GM10847 (cell line): ENCODE measurements around the gene TLE3.

Experiments used
- POLR2A ChIP-seq: IDR thresholded peaks from 2 replicates; pipeline ENCODE4 v1.6.1; 2011; ENCODE audit not compliant: insufficient read length; ENCODE audit errors: extremely low read depth

TLE3 gene

DNA sequence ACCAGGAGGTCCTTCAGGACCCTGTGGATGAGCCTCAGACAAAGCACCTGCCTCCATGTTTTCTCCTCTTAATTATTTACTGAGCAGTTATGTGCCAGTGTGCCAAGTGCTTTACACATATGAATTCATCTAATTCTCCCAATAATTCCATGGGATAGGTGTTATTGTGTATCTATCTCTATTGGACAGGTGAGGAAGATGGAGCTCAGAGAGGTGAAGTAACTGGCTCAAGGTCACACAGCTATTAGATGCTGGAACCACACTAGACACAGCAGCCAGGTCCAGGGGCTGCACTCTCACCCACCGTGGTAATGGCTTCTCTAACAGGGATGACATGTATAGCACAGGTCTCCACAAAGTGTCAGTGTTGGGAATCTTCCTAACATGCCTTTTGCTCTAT lies 70.2 kb downstream of the TLE3 start:
- no peak for TF ChIP-seq POLR2A

DNA sequence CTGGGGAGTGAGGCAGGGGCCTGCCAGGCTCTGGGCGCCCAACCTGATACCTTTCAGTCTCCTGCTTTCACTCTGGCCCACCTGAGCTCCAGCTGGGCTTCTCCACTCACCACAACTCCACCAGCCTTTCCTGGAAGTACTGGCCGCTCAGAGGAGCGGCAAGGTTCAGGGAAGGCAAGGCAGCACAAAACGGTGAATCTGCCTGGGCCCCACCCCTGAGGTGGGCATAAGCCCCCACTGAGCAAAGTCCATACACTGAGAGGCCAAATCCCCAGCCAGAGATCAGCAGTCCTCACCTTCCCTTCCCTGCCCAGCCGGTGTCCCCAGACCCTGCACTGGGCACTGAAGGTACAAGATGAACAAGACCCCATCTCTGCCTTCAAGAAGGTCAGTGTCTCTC lies 70.7 kb downstream of the TLE3 start:
- TF ChIP-seq POLR2A: no peak

DNA sequence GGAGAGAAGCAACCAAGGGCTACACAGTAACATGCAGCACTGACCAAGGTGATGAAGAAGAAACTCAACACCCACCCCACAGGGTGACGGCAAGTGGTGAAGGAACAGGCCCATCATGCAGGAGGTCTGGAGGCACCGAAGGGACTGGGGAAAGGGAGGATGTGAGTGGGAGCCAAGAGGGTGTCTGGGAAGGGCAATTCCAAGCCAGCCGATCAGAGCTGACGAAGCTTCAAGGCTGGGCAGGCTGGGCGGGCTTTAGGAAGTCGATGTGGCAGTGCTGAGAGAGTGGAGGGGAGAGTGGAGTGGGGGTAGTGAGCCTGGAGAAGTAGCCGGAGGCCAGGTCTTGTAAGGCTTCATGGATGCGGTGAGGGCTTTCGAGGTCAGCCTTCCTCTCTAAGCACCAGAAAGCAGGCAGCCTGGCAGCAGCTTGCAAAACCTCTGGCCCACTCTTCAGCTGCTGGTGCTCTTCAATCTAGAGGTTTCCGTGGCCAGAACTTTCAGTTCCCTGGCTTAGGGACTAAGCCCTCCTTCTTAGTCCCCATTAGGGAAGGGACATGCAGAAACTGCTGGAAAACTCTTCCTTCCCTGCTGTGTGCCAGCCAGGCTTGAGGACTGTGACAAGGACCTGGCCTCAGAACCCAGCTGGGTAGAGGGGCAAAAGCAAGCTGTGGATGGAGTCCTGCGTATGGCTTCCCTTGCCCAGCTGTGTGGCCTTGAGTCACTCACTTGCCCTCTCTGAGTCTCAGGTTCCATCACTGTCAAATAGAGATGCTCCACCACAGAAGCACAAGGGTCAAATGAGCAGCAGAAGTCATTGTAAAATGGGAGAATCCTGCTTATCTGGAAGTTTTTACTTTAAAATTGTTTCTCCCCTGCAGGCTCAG lies 72.1 kb downstream of the TLE3 start:
- no peak for TF ChIP-seq POLR2A

DNA sequence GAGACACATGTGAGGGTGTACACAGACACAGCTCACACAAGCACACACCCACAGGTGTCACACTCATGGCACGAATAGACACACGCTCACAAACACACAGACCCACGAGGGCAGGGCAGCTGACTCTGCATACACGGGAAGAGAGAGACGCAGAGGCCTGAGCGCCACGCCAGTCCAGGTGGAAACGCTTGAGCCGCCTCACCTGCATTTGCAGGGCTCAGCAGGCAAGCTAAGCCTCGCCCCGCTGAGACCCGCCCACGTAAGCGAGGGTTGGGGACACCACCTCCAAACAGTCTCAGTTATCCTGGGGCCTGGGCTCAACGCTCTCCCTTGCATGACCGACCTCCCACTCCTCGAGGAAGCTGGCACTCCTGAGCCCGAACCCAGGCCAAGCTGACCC lies 73.2 kb downstream of the TLE3 start:
- TF ChIP-seq POLR2A: no peak

DNA sequence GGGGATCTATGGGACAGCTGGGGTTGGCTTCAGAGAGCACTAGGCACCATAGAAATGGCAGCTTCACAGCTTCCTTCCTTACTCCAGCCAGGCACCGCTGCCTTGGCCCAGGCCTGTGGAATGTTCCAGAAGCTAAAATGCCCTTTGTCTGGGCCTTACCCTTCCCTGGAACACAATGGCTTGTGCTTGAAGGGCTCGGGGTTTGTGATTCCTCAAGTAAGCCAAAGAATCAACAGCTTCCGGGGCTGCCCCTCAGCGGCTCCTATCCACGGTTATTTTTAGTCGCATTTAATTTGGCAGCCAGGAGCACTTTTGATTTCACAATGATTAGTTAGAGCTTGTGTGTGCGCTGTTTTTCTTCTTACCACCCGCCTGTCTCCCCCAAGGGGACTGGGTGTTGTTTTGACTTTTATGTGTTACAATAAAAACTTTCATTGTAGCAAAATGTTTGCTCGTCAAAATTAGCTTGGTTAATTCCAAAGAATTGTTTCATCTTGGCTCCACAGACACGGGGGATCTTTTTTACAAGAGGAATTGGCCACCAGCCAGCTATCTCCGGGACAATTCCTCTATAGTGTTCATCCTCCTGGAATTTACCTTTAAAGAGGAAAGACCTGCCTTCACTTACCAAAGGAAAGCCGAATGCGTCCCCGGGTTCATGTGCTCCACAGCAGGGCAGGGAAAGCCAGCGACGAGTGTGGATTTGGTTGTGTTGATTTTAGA lies 73.8 kb downstream of the TLE3 start:
- TF ChIP-seq POLR2A: no peak

DNA sequence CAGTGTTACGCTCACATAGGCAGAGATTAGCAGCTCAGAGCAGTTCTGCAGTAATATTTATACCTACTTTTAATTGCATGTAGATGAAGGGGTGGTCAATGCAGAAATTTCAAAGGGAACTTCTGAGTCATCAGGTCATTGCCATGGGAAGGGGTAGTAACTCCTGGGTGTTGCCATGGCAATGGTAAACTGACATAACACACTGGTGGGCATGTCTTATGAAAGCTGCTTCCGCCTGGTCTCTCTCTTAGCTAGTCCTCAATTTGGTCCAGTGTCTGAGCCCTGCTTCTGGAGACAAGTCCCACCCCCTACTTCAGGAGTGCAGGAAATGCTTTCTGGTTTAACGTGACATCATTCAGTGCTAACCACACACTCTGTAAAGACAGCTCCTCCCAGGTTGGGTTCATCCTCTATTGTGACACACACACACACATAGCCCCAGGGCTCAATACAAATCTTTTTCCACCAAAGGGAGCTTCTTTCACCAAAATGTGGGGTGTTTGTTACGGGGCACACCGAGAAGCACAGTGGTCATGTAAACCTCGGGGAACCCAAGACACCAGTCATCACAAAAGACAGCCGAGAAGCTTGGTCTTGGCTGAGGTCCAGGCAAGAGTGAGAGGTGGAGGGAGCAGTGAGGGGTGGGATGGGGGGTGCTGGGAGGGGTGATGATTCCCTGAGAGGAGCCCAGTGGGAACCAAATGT lies 74.5 kb downstream of the TLE3 start:
- no peak for TF ChIP-seq POLR2A

DNA sequence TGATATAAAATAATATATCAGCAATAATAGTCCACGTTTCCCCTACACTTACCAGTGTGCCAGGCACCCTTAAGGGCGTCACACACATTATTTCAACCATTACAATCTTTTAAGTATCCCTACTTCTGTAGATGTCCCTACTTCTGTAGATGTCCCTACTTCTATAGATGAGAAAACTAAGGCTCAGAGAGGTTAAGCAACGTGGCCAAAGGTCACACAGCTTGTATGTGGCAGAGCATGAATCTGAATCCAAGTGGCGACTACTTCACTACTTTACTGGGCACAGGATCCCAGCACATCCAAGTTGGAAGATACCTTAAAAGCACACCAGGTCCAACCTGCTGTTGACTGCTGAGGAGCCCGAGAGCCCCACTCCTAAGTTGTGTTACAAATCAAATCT lies 77.5 kb downstream of the TLE3 start:
- no peak for TF ChIP-seq POLR2A

DNA sequence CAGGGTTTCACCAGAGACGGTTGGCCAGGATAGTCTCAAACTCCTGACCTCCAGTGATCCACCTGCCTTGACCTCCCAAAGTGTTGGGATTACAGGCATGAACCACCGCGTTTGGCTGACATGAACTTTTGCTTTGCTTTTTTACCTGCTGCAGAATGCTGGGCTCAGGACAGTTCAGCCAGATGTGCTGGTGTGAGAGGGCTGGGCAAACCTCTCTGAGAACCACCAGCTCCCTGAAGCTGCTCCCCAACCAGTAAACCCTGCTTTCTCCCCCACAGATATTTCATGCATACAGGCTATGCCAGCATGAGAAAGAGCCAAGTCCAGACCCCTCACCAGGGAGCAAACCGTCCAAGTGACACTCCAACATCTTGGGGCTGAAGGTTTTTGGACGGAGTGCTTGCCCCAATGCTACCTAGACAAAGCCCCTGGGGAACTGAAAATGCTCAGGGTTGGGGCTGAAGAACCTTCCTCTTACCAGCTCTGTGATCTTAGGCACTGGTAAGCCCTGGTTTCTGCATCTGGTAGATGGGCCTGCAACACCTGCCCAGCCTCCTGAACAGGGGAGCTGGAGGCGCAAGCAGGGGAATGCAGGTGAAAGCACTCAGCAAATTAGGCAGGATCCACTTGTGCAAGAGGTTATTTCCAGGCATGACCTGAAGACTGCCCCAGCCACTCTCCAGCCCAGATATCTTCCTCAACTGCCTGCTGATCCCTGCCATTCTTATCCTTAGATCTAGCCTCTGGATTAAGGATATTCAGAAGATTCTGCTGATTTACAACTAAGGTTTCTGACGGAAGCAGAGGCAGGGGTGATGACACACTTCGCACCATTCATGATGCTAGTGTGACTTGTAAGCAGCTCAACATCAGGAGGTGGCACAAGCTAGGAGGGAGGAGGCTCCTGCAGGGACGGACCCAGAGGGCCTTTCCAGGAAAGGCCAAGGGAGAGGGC lies 78.8 kb downstream of the TLE3 start:
- TF ChIP-seq POLR2A: no peak

DNA sequence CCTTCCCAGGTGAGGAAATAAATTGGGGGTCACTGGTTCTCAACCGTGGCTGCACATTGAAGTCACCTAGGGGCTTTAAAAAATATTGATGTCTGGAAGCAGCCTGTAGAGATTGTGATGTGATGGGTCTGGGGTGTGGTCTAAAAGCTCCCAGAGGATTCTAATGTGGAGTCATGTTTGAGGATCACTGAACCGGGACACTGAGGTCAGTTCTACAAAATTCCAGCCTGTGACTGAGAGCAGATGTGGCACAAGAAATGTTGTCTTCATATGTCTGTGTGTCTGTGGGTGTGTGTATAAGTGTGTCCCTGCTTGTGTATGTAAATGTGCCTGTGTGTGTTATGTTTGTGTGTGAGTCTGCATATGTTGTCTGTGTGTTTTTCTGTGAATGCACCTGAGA lies 79.9 kb downstream of the TLE3 start:
- TF ChIP-seq POLR2A: no peak

DNA sequence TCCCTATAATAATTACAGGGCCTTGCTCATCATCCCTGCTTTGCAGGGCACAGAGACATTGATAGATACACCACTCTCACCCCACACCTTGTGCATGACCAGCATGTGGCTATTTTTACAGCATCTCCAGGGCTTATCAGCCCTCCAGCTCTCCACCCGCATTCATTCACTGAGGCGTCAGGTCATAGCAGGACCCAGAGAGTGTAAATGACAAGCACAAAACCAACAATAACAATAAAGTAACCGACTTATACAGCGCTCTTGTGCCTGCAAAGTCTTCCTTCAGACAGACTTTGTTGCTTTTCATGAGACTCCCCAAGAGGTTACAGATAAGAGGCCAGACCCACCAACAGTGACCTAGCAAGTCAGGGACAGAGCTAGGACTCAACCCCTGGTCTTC lies 80.7 kb downstream of the TLE3 start:
- TF ChIP-seq POLR2A: no peak

DNA sequence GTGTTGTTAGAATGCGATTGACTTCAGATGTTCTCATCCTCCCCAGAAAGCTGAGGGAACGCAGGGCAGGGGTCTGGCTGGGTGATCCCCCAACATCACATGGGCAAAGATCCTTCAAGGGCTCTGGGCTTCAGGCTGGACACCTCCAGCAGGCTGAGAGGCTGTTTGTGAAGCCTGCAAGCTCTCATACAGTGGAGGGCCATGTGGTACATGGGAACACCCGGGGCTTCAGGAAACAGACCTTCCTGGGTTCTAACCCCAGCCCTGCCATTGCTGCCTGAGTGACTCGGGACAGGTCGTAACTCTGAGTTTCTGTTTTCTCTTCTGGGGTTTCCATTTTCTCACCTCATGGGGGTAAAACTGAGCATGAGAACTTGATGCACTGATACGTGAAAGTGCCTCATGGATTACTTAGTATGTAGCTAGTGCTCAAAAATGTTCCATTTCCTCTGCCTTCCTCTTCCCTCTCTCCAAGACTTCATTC lies 81.2 kb downstream of the TLE3 start:
- TF ChIP-seq POLR2A: no peak

DNA sequence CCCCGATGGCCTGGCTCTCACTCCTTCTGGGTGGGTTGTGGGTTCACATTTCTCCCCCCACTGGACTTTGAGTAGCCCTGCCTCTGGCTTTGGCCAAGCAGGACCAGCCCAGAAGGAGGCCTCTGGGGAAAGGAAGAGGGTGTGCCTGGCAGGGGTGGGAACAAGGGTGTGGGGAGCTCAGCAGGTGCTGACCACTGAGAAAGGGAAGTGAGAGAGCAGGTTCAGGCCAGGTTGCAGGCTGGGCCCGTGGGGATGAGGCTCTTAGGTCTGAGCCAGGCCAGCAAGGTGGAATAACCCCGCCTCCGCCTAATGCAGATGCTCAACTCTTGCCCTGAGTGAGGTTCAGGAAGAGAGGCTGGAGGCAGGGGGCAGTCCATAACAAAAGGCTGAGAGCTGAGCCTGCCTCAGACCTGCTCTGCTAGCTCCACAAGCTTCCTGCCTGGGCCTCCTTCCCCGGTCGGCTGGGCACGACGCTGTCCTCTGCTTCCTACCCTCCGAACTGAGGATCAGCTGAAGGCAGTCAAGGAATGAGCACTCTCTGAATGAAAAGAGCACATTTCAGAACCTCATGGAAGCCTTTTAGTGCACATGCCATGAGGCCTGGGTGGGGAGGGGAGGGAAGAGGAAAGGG lies 82.7 kb downstream of the TLE3 start:
- TF ChIP-seq POLR2A: peak; percentile 46

DNA sequence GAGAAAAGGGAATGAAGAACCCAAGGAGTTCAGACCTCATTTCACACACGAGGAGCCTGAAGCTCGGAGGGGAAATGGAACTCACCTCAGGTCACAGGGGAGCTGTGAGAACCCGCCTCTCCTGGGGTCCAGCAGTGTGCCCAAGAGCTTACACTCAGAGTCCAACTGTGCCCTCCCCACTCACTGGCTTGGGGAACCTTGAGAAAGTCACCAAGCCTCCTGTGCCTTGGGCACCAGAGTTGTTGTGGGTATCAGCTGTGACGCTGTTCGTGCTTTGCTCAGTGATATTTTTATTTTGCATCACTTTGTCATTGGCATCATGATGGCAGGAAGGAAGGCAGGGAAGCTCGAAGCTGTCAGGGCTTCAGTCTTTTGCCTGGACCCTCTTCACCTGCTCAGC lies 83.4 kb downstream of the TLE3 start:
- no peak for TF ChIP-seq POLR2A

DNA sequence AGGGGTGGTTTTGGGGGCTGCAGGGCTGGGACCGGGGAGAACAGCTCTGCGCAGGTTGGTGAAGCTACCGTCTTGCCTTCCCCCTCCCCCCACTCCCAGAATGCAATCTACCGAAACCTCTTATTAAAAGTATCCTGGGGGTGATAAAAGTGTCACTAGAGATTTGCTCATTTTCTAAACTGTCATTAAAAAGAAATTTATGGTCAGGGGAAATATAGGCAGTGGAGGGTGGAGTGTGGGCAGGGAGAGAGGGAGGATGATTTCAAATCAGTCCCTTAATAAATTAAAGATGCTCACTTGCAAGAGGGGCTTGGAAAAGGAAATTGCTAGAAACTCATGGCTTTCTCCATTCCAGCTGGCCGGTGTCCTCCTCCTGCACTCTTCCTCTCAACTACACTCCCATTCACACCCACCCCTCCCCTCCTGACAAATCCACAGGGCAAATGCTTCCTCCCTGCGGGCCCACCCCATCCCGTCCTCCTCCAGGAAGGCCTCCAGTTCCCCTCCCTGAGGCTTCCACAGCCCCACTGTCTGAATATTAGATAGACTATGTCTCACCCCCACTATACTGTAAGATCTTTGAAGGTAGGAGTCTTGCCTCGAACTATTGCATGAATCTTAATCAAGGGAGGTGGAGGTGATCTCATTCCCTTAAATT lies 83.9 kb downstream of the TLE3 start:
- no peak for TF ChIP-seq POLR2A
